ENCODE results near the gene NKX2-3.

NKX2-3 gene

GRCh38 chr10:99569961-99570360 is 37.2 kb downstream of the NKX2-3 start:
- Histone ChIP-seq H3K4me1 (ENCODE audit: control insufficient read depth in 1 of 2, insufficient read depth in 2 of 2, low read length in 2 of 2) (no peaks in the 10 kb centered on the region), H3K36me3 (ENCODE audit: control insufficient read depth in 1 of 2, insufficient read depth in 2 of 2, low read length in 2 of 2) (no peaks in the 10 kb centered on the region), H3K27ac (ENCODE audit: low read length) (no peak overlapping the region), H3K4me3 (ENCODE audit: low read depth in 1 of 2, low read length in 2 of 2) (no peak overlapping the region), H3K9me3 (ENCODE audit: control insufficient read depth in 1 of 2, low read length in 2 of 2) (no peaks in the 10 kb centered on the region), H3K27me3 (ENCODE audit: low read depth, low read length) (no peaks in the 10 kb centered on the region)

DNA sequence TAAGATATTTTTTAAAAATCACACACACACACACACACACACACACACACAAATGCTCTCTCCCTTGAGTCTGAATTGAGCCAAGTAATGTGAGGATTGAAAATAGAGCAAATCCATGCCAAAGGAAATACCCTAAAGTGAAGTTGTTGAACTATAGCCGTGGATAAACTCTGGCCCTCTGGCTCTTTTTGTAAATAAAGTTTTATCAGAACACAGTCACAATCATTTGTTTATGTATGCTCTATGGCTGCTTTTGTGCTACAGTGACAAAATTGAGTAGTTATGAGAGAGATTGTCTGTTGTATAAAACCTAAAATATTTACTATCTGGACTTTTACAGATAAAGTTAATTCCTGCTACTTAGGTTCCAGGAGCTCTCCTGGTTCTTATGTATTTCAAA is 39.1 kb downstream of the NKX2-3 start:
- H3K27ac ChIP-seq (ENCODE audit: low read length): no peak overlapping the region
- H3K9me3 ChIP-seq (ENCODE audit: control insufficient read depth in 1 of 2, low read length in 2 of 2): no peaks in the 10 kb centered on the region
- H3K36me3 ChIP-seq (ENCODE audit: control insufficient read depth in 1 of 2, insufficient read depth in 2 of 2, low read length in 2 of 2): no peaks in the 10 kb centered on the region
- H3K4me3 ChIP-seq (ENCODE audit: low read depth in 1 of 2, low read length in 2 of 2): no peak overlapping the region
- H3K4me1 ChIP-seq (ENCODE audit: control insufficient read depth in 1 of 2, insufficient read depth in 2 of 2, low read length in 2 of 2): no peaks in the 10 kb centered on the region
- H3K27me3 ChIP-seq (ENCODE audit: low read depth, low read length): no peaks in the 10 kb centered on the region

DNA sequence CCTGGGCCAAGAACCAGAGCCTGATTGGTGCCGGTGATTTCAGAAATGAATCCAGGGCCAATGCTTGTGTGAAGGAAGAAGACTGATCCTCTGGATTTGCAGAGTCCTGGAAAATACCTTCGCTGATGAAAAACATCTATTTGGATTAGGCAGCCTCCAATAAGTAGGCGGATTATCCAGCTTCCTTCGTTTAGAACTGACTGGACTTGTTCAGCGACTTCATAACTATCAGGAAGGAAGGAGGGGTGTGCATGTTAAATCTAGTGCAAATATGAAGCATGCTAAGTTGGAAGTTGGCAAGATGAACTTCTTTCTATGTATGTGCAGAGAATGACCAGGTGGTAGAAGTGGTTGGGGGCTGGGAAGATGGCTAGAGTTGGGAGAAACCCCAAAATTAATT is 41.0 kb downstream of the NKX2-3 start:
- H3K36me3 ChIP-seq (ENCODE audit: control insufficient read depth in 1 of 2, insufficient read depth in 2 of 2, low read length in 2 of 2): no peaks in the 10 kb centered on the region
- no peaks in the 10 kb centered on the region for H3K9me3 ChIP-seq (ENCODE audit: control insufficient read depth in 1 of 2, low read length in 2 of 2)
- no peaks in the 10 kb centered on the region for H3K27me3 ChIP-seq (ENCODE audit: low read depth, low read length)
- H3K4me1 ChIP-seq (ENCODE audit: control insufficient read depth in 1 of 2, insufficient read depth in 2 of 2, low read length in 2 of 2): no peaks in the 10 kb centered on the region
- no peak overlapping the region for H3K27ac ChIP-seq (ENCODE audit: low read length)
- H3K4me3 ChIP-seq (ENCODE audit: low read depth in 1 of 2, low read length in 2 of 2): no peak overlapping the region

- Histone ChIP-seq H3K27ac (ENCODE audit: low read length) (no peak overlapping the region), H3K4me1 (ENCODE audit: control insufficient read depth in 1 of 2, insufficient read depth in 2 of 2, low read length in 2 of 2) (no peaks in the 10 kb centered on the region), H3K27me3 (ENCODE audit: low read depth, low read length) (no peaks in the 10 kb centered on the region), H3K9me3 (ENCODE audit: control insufficient read depth in 1 of 2, low read length in 2 of 2) (no peaks in the 10 kb centered on the region), H3K36me3 (ENCODE audit: control insufficient read depth in 1 of 2, insufficient read depth in 2 of 2, low read length in 2 of 2) (no peaks in the 10 kb centered on the region), H3K4me3 (ENCODE audit: low read depth in 1 of 2, low read length in 2 of 2) (no peak overlapping the region)
Measured at GRCh38 chr10:99579971-99580370, 47.2 kb downstream of the NKX2-3 start.

- Histone ChIP-seq H3K4me1 (ENCODE audit: control insufficient read depth in 1 of 2, insufficient read depth in 2 of 2, low read length in 2 of 2) (no peaks in the 10 kb centered on the region), H3K36me3 (ENCODE audit: control insufficient read depth in 1 of 2, insufficient read depth in 2 of 2, low read length in 2 of 2) (no peaks in the 10 kb centered on the region), H3K4me3 (ENCODE audit: low read depth in 1 of 2, low read length in 2 of 2) (no peak overlapping the region), H3K27me3 (ENCODE audit: low read depth, low read length) (no peaks in the 10 kb centered on the region), H3K27ac (ENCODE audit: low read length) (no peak overlapping the region), H3K9me3 (ENCODE audit: control insufficient read depth in 1 of 2, low read length in 2 of 2) (no peaks in the 10 kb centered on the region)
Measured at GRCh38 chr10:99582255-99582770, 49.6 kb downstream of the NKX2-3 start.

GRCh38 chr10:99583687-99584086 is 50.9 kb downstream of the NKX2-3 start:
- no peak overlapping the region for H3K4me3 ChIP-seq (ENCODE audit: low read depth in 1 of 2, low read length in 2 of 2)
- H3K27ac ChIP-seq (ENCODE audit: low read length): no peak overlapping the region

More at GRCh38 chr10:99583687-99584086, 50.9 kb downstream of the NKX2-3 start:
- Histone ChIP-seq H3K36me3 (ENCODE audit: control insufficient read depth in 1 of 2, insufficient read depth in 2 of 2, low read length in 2 of 2) (no peaks in the 10 kb centered on the region), H3K27me3 (ENCODE audit: low read depth, low read length) (no peaks in the 10 kb centered on the region), H3K9me3 (ENCODE audit: control insufficient read depth in 1 of 2, low read length in 2 of 2) (no peaks in the 10 kb centered on the region), H3K4me1 (ENCODE audit: control insufficient read depth in 1 of 2, insufficient read depth in 2 of 2, low read length in 2 of 2) (no peaks in the 10 kb centered on the region)

Measured in muscle layer of duodenum (tissue), 2 donors.